Keratinocyte (primary cell): ENCODE results near the gene USP13. TPM values are rescaled to one million over a fixed set of nuclear protein-coding genes. Genes with fewer than 3 reads are reported as not detected.

Source experiments
- DNase-seq: peaks from one replicate; pipeline ENCODE4 v3.0.0-alpha.2; 2011; ENCODE audit warnings: low read depth, missing footprints, low spot score
- FAIRE-seq: peaks from 2 replicates; lab custom pipeline; 2011; peaks lifted over from hg19 to GRCh38; lab: Jason Lieb, UNC
- H2AFZ ChIP-seq: 2 replicates; pipeline ENCODE4 v1.6.0; 2012; ENCODE audit warnings: low read length, control low read depth, inconsistent platforms; ENCODE audit not compliant: control insufficient read depth
- H3K27ac ChIP-seq: 2 replicates; pipeline ENCODE4 v1.5.1; 2011; ENCODE audit warnings: low read length; ENCODE audit not compliant: control insufficient read depth, insufficient read depth
- H3K27me3 ChIP-seq: 3 replicates; pipeline ENCODE4 v1.6.0; 2011; ENCODE audit warnings: low read length; ENCODE audit not compliant: control insufficient read depth, insufficient read depth; ENCODE audit errors: extremely low read depth
- H3K36me3 ChIP-seq, 2 experiments: 2 replicates in 1 of 2; 3 replicates in 1 of 2; pipeline ENCODE4 v1.5.1; 2011; ENCODE audit warnings: low read length in 2 of 2, mild to moderate bottlenecking in 1 of 2; ENCODE audit not compliant: control insufficient read depth in 2 of 2, insufficient read depth in 2 of 2; ENCODE audit errors: extremely low read depth in 1 of 2
- H3K4me1 ChIP-seq: 3 replicates; pipeline ENCODE4 v1.5.1; 2011; ENCODE audit warnings: low read length; ENCODE audit not compliant: control insufficient read depth, insufficient read depth; ENCODE audit errors: extremely low read depth
- H3K4me2 ChIP-seq: 3 replicates; pipeline ENCODE4 v1.6.0; 2011; ENCODE audit warnings: low read depth, low read length; ENCODE audit not compliant: control insufficient read depth, insufficient read depth; ENCODE audit errors: extremely low read depth
- H3K4me3 ChIP-seq, 3 experiments: fragments of 200-600 bp in 1 of 3; sonication (generic) in 1 of 3; 2 replicates in 2 of 3; 3 replicates in 1 of 3; pipeline ENCODE4 v1.5.1; 2011 to 2016; ENCODE audit warnings: low read length in 3 of 3, mild to moderate bottlenecking in 3 of 3, control low read depth in 2 of 3, inconsistent platforms in 1 of 3, low read depth in 1 of 3, mixed read lengths in 1 of 3, mixed run types in 1 of 3, moderate library complexity in 1 of 3; ENCODE audit not compliant: control insufficient read depth in 2 of 3, insufficient read depth in 2 of 3; ENCODE audit errors: extremely low read depth in 1 of 3
- H3K79me2 ChIP-seq: 2 replicates; pipeline ENCODE4 v1.6.0; 2012; ENCODE audit warnings: low read length; ENCODE audit not compliant: control insufficient read depth, insufficient read depth
- H3K9ac ChIP-seq: 3 replicates; pipeline ENCODE4 v1.6.0; 2011; ENCODE audit warnings: low read length; ENCODE audit not compliant: control insufficient read depth, insufficient read depth; ENCODE audit errors: extremely low read depth
- H3K9me1 ChIP-seq: 3 replicates; pipeline ENCODE4 v1.6.0; 2011; ENCODE audit warnings: low read length; ENCODE audit not compliant: control insufficient read depth, insufficient read depth; ENCODE audit errors: extremely low read depth
- H3K9me3 ChIP-seq: 2 replicates; pipeline ENCODE4 v1.5.1; 2012; ENCODE audit warnings: low read depth, low read length; ENCODE audit not compliant: control insufficient read depth
- H4K20me1 ChIP-seq: 3 replicates; pipeline ENCODE4 v1.6.0; 2011; ENCODE audit warnings: low read length; ENCODE audit not compliant: control insufficient read depth, insufficient read depth; ENCODE audit errors: extremely low read depth
- CTCF ChIP-seq, 3 experiments: IDR thresholded peaks in 1 of 3; conservative IDR thresholded peaks in 1 of 3; optimal IDR thresholded peaks in 1 of 3; 2 replicates in 2 of 3; 3 replicates in 1 of 3; pipeline versions ENCODE3 to v1.5.1; 2011; ENCODE audit warnings: low read length in 3 of 3, mild to moderate bottlenecking in 3 of 3, moderate library complexity in 2 of 3, control low read depth in 1 of 3, inconsistent platforms in 1 of 3; ENCODE audit not compliant: insufficient read depth in 2 of 3; ENCODE audit errors: extremely low read depth in 1 of 3
- EZH2 ChIP-seq: IDR thresholded peaks from one replicate; pipeline ENCODE4 v1.6.1; 2012; ENCODE audit warnings: inconsistent platforms, mild to moderate bottlenecking, low read length, moderate library complexity
- dilution Hi-C: fragments of 300-500 bp; cut with MboI; formaldehyde crosslinking; loops from one replicate; pipeline ENCODE4 v1.7.0; 2020; ENCODE audit warnings: low sequenced_read_pairs; ENCODE audit not compliant: extremely low pct_ligation_motif_present
- polyA plus RNA-seq, 5 experiments: library from polyadenylated mRNA; depleted of rRNA in 3 of 5; stranded (reverse) in 3 of 5; stranded (forward) in 1 of 5; unstranded in 1 of 5; fragments of >200 nt; gene quantifications; 1 replicate in 1 of 5; 2 replicates in 3 of 5; 3 replicates in 1 of 5; pipeline versions ENCODE4 v1.2.1 to v1.2.3, GENCODE V29; 2011 to 2012; ENCODE audit warnings: missing spikeins in 2 of 5, low read depth in 1 of 5, low replicate concordance in 1 of 5

Gene USP13
- polyA plus RNA-seq, 1 donor (not counting 4 experiments of a cell fraction or from before 2014, with no cell fraction given): 3.3 TPM

GRCh38 chr3:179812096-179812382, 159.2 kb downstream of the USP13 start:
- no peak overlapping the region for H3K4me2 ChIP-seq
- H3K9me3 ChIP-seq: no peaks in the 10 kb centered on the region
- DNase-seq (no peak), FAIRE-seq (no peak)
- H3K9me1 ChIP-seq: no peaks in the 10 kb centered on the region
- no peaks in the 10 kb centered on the region for H4K20me1 ChIP-seq
- H3K36me3 ChIP-seq: no peaks in the 10 kb centered on the region
- H3K27me3 ChIP-seq: no peaks in the 10 kb centered on the region
- no peak overlapping the region for H3K27ac ChIP-seq
- no peak overlapping the region for H2AFZ ChIP-seq
- dilution Hi-C loops: no loop called here
- peaks cover 3% of the 10 kb centered on the region for H3K4me1 ChIP-seq
- no peak overlapping the region for H3K4me3 ChIP-seq
- H3K79me2 ChIP-seq: no peaks in the 10 kb centered on the region
- TF ChIP-seq CTCF (optimal IDR thresholded peaks at IDR 0.05 in 1 of 3, IDR thresholded peaks at IDR 0.05 in 1 of 3, conservative IDR thresholded peaks at IDR 0.05 in 1 of 3; ENCODE audit: extremely low read depth in 1 of 3, insufficient read depth in 2 of 3, low read length in 3 of 3) (no peak), EZH2 (no peak)
- no peak overlapping the region for H3K9ac ChIP-seq

- no peak overlapping the region for H3K4me2 ChIP-seq
- no peak overlapping the region for H3K9ac ChIP-seq
- H2AFZ ChIP-seq: no peak overlapping the region
- no peaks in the 10 kb centered on the region for H3K79me2 ChIP-seq
- H3K4me1 ChIP-seq: no peaks in the 10 kb centered on the region
- H3K4me3 ChIP-seq: no peak overlapping the region
- no peaks in the 10 kb centered on the region for H4K20me1 ChIP-seq
- H3K36me3 ChIP-seq: no peaks in the 10 kb centered on the region
- DNase-seq: no peak
- no peaks in the 10 kb centered on the region for H3K27me3 ChIP-seq
- H3K9me1 ChIP-seq: no peaks in the 10 kb centered on the region
- dilution Hi-C loops: no loop called here
- TF ChIP-seq CTCF (optimal IDR thresholded peaks at IDR 0.05 in 1 of 3, IDR thresholded peaks at IDR 0.05 in 1 of 3, conservative IDR thresholded peaks at IDR 0.05 in 1 of 3; ENCODE audit: extremely low read depth in 1 of 3, insufficient read depth in 2 of 3, low read length in 3 of 3) (no peak), EZH2 (no peak)
- H3K27ac ChIP-seq: no peak overlapping the region
- no peaks in the 10 kb centered on the region for H3K9me3 ChIP-seq
- no peak for FAIRE-seq
These were observed 166.5 kb downstream of the USP13 start for GRCh38 chr3:179819379-179819778.
